ENCODE measurements around the gene ZC3H11A. TPM values are rescaled to one million over a fixed set of nuclear protein-coding genes. Genes with fewer than 3 reads are reported as not detected.

ZC3H11A gene
- total RNA-seq, 1 experiment from 2014 or later, result 95.9 TPM

GRCh38 chr1:203813581-203814341, 18.3 kb downstream of the ZC3H11A start:
- no peak overlapping the region for H3K4me3 Mint-ChIP-seq
- TF ChIP-seq, protein P1, sequence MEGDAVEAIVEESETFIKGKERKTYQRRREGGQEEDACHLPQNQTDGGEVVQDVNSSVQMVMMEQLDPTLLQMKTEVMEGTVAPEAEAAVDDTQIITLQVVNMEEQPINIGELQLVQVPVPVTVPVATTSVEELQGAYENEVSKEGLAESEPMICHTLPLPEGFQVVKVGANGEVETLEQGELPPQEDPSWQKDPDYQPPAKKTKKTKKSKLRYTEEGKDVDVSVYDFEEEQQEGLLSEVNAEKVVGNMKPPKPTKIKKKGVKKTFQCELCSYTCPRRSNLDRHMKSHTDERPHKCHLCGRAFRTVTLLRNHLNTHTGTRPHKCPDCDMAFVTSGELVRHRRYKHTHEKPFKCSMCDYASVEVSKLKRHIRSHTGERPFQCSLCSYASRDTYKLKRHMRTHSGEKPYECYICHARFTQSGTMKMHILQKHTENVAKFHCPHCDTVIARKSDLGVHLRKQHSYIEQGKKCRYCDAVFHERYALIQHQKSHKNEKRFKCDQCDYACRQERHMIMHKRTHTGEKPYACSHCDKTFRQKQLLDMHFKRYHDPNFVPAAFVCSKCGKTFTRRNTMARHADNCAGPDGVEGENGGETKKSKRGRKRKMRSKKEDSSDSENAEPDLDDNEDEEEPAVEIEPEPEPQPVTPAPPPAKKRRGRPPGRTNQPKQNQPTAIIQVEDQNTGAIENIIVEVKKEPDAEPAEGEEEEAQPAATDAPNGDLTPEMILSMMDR (conservative IDR thresholded peaks at IDR 0.05), result no peak
- Histone ChIP-seq H3K18ac (ENCODE audit: insufficient read length, low read depth, low read length) (no peak overlapping the region), H3K56ac (ENCODE audit: insufficient read length, low read depth, low read length) (no peak overlapping the region), H2BK15ac (ENCODE audit: low read depth, low read length) (no peak overlapping the region), H3K23me2 (ENCODE audit: insufficient read length, low read depth, low read length, poor library complexity, severe bottlenecking) (no peaks in the 10 kb centered on the region), H3K27me3 (ENCODE audit: insufficient read depth, low read length) (no peaks in the 10 kb centered on the region), H3T11ph (ENCODE audit: low read length) (no peak overlapping the region), H3K79me1 (ENCODE audit: insufficient read depth, low read depth, low read length, poor library complexity, severe bottlenecking) (no peaks in the 10 kb centered on the region), H2BK20ac (ENCODE audit: low read depth, low read length, poor library complexity, severe bottlenecking) (no peak overlapping the region), H3K4me1 (ENCODE audit: insufficient read depth, low read length) (no peaks in the 10 kb centered on the region), H2BK5ac (ENCODE audit: insufficient read length, low read length) (no peak overlapping the region), H3K14ac (ENCODE audit: insufficient read depth, low read length) (no peak overlapping the region), H3K9ac (ENCODE audit: extremely low read depth, insufficient read length, low read length) (no peak overlapping the region), H4K91ac (ENCODE audit: insufficient read length, low read depth, low read length) (no peak overlapping the region), H3K23ac (ENCODE audit: insufficient read length, low read depth, low read length) (no peak overlapping the region), H4K20me1 (ENCODE audit: control insufficient read depth, insufficient read depth, insufficient read length) (no peaks in the 10 kb centered on the region), H2BK120ac (ENCODE audit: low read depth, low read length, poor library complexity, severe bottlenecking) (no peak overlapping the region), H3K4ac (ENCODE audit: low read depth, low read length) (no peak overlapping the region), H4K8ac (replicated peaks; ENCODE audit: insufficient read length, low read depth, low read length) (no peak overlapping the region), H3K4me2 (ENCODE audit: insufficient read depth, insufficient read length, low read length) (no peak overlapping the region), H2AFZ (ENCODE audit: low read length) (no peak overlapping the region), H3K9me3 (ENCODE audit: control insufficient read depth, low read depth, low read length) (no peaks in the 10 kb centered on the region), H3K27ac (ENCODE audit: insufficient read length, low read depth, low read length) (no peak overlapping the region), H3K79me2 (ENCODE audit: insufficient read depth, low read length) (no peaks in the 10 kb centered on the region), H4K5ac (ENCODE audit: insufficient read length, low read depth, low read length) (no peak overlapping the region), H2AK5ac (ENCODE audit: insufficient read length, low read length) (no peak overlapping the region), H2BK12ac (ENCODE audit: insufficient read length, low read depth, low read length) (no peak overlapping the region)
- H3K9me3 Mint-ChIP-seq, result peaks cover 0 to 4% of the 10 kb centered on the region in 2 experiments; a peak in 1 of 5 replicates
- no CpG with 5 or more reads among the region's 2 CpGs for WGBS (ENCODE audit: extremely low coverage, insufficient read length, low lambda C conversion rate)
- peaks cover 26 to 66% (median 52%) of the 10 kb centered on the region in 3 experiments; a peak in 6 of 7 replicates for H3K36me3 Mint-ChIP-seq (ENCODE audit: insufficient read depth in 1 of 3, low read depth in 3 of 3)
- H3K27me3 Mint-ChIP-seq (ENCODE audit: low read depth), result no peaks in the 10 kb centered on the region
- no peak for DNase-seq
- peaks cover 2 to 3% of the 10 kb centered on the region in 2 experiments; a peak in 2 of 4 replicates for H3K4me1 Mint-ChIP-seq
- 0 out of 7 replicates have a peak overlapping the region, but pooled peaks of 1 of the 3 experiments have one; percentile 65 for H3K27ac Mint-ChIP-seq

All from H9 (cell line).